Measurements from ENCODE around the gene PROC. TPM values are rescaled to one million over a fixed set of nuclear protein-coding genes. Genes with fewer than 3 reads are reported as not detected.

Gene PROC
- total RNA-seq, 1 experiment from 2014 or later = 6.4 TPM

GRCh38 chr2:127425540-127426490 lies 7.6 kb downstream of the PROC start:
- peaks cover 7% of the 10 kb centered on the region for H3K4me1 Mint-ChIP-seq (ENCODE audit: low read depth, unreplicated experiment)
- H3K27me3 ChIP-seq (replicated peaks; ENCODE audit: control insufficient read depth, insufficient read depth, low read length) = no peaks in the 10 kb centered on the region
- H3K9me3 Mint-ChIP-seq (ENCODE audit: unreplicated experiment) = no peaks in the 10 kb centered on the region
- H3K27me3 Mint-ChIP-seq (ENCODE audit: insufficient read depth, unreplicated experiment) = no peaks in the 10 kb centered on the region
- ChIA-PET POLR2A (no interaction called here), CTCF (no interaction called here)
- no peaks in the 10 kb centered on the region for H3K36me3 Mint-ChIP-seq (ENCODE audit: insufficient read depth, unreplicated experiment)
- H3K4me1 ChIP-seq = no peaks in the 10 kb centered on the region
- DNase-seq = no peak
- no peaks in the 10 kb centered on the region for H3K9me3 ChIP-seq
- no peaks in the 10 kb centered on the region for H3K36me3 ChIP-seq (ENCODE audit: control insufficient read depth, insufficient read depth, low read length)
- H3K4me3 ChIP-seq (ENCODE audit: low read depth, low read length) = no peak overlapping the region
- no peak overlapping the region for H3K4me3 Mint-ChIP-seq (ENCODE audit: unreplicated experiment)
- intact Hi-C loops (cut with micrococcal nuclease; ENCODE audit: unreplicated experiment) = no loop called here
- TF ChIP-seq CTCF (IDR thresholded peaks at IDR 0.05; ENCODE audit: insufficient read depth in 1 of 2, low read depth in 1 of 2, low read length in 1 of 2, severe bottlenecking in 1 of 2, unreplicated experiment in 1 of 2) = no peak
- no peak overlapping the region for H3K27ac Mint-ChIP-seq (ENCODE audit: unreplicated experiment)
- no TSS peak for BruUV-seq (replicated peaks)

GRCh38 chr2:127426501-127427354 lies 8.5 kb downstream of the PROC start:
- H3K36me3 ChIP-seq (ENCODE audit: control insufficient read depth, insufficient read depth, low read length) = no peaks in the 10 kb centered on the region
- BruUV-seq (replicated peaks) = no TSS peak
- no peak for DNase-seq
- no peak overlapping the region for H3K4me3 ChIP-seq (ENCODE audit: low read depth, low read length)
- no peak for TF ChIP-seq CTCF (IDR thresholded peaks at IDR 0.05; ENCODE audit: insufficient read depth in 1 of 2, low read depth in 1 of 2, low read length in 1 of 2, severe bottlenecking in 1 of 2, unreplicated experiment in 1 of 2)
- ChIA-PET CTCF (no interaction called here), POLR2A (no interaction called here)
- peaks cover 7% of the 10 kb centered on the region for H3K4me1 Mint-ChIP-seq (ENCODE audit: low read depth, unreplicated experiment)
- no peaks in the 10 kb centered on the region for H3K9me3 Mint-ChIP-seq (ENCODE audit: unreplicated experiment)
- H3K27me3 Mint-ChIP-seq (ENCODE audit: insufficient read depth, unreplicated experiment) = no peaks in the 10 kb centered on the region
- H3K36me3 Mint-ChIP-seq (ENCODE audit: insufficient read depth, unreplicated experiment) = no peaks in the 10 kb centered on the region
- no peaks in the 10 kb centered on the region for H3K4me1 ChIP-seq
- H3K27ac Mint-ChIP-seq (ENCODE audit: unreplicated experiment) = no peak overlapping the region
- H3K4me3 Mint-ChIP-seq (ENCODE audit: unreplicated experiment) = no peak overlapping the region
- no peaks in the 10 kb centered on the region for H3K27me3 ChIP-seq (replicated peaks; ENCODE audit: control insufficient read depth, insufficient read depth, low read length)
- intact Hi-C loops (cut with micrococcal nuclease; ENCODE audit: unreplicated experiment) = no loop called here
- no peaks in the 10 kb centered on the region for H3K9me3 ChIP-seq

- H3K27ac Mint-ChIP-seq (ENCODE audit: unreplicated experiment) = no peak overlapping the region
- Histone ChIP-seq H3K4me3 (ENCODE audit: low read depth, low read length) (no peak overlapping the region), H3K4me1 (no peaks in the 10 kb centered on the region), H3K9me3 (no peaks in the 10 kb centered on the region), H3K27me3 (replicated peaks; ENCODE audit: control insufficient read depth, insufficient read depth, low read length) (no peaks in the 10 kb centered on the region), H3K36me3 (ENCODE audit: control insufficient read depth, insufficient read depth, low read length) (no peaks in the 10 kb centered on the region)
- CTCF ChIA-PET = no interaction called here
- no peaks in the 10 kb centered on the region for H3K27me3 Mint-ChIP-seq (ENCODE audit: insufficient read depth, unreplicated experiment)
- H3K36me3 Mint-ChIP-seq (ENCODE audit: insufficient read depth, unreplicated experiment) = no peaks in the 10 kb centered on the region
- H3K9me3 Mint-ChIP-seq (ENCODE audit: unreplicated experiment) = no peaks in the 10 kb centered on the region
- H3K4me1 Mint-ChIP-seq (ENCODE audit: low read depth, unreplicated experiment) = peaks cover 7% of the 10 kb centered on the region
- intact Hi-C loops (cut with micrococcal nuclease; ENCODE audit: unreplicated experiment) = no loop called here
- no TSS peak for BruUV-seq (replicated peaks)
- TF ChIP-seq CTCF (IDR thresholded peaks at IDR 0.05; ENCODE audit: insufficient read depth in 1 of 2, low read depth in 1 of 2, low read length in 1 of 2, severe bottlenecking in 1 of 2, unreplicated experiment in 1 of 2) = no peak
- no peak overlapping the region for H3K4me3 Mint-ChIP-seq (ENCODE audit: unreplicated experiment)
- POLR2A ChIA-PET = no interaction called here
- DNase-seq = no peak
Observed at GRCh38 chr2:127427376-127428056, 9.3 kb downstream of the PROC start.

Measured in Caco-2 (cell line).